Keratinocyte (primary cell): ENCODE data around the gene ZBTB45. TPM values are rescaled to one million over a fixed set of nuclear protein-coding genes. Genes with fewer than 3 reads are reported as not detected.
A peak's percentile ranks its signal among the peaks of the same experiment; 100 is the strongest.

ENCODE experiments used
- DNase-seq: peaks from one replicate; pipeline ENCODE4 v3.0.0-alpha.2; 2011; ENCODE audit warnings: low read depth, missing footprints, low spot score
- FAIRE-seq: peaks from 2 replicates; lab custom pipeline; 2011; peaks lifted over from hg19 to GRCh38; lab: Jason Lieb, UNC
- H2AFZ ChIP-seq: 2 replicates; pipeline ENCODE4 v1.6.0; 2012; ENCODE audit warnings: low read length, control low read depth, inconsistent platforms; ENCODE audit not compliant: control insufficient read depth
- H3K27ac ChIP-seq: 2 replicates; pipeline ENCODE4 v1.5.1; 2011; ENCODE audit warnings: low read length; ENCODE audit not compliant: control insufficient read depth, insufficient read depth
- H3K27me3 ChIP-seq: 3 replicates; pipeline ENCODE4 v1.6.0; 2011; ENCODE audit warnings: low read length; ENCODE audit not compliant: control insufficient read depth, insufficient read depth; ENCODE audit errors: extremely low read depth
- H3K36me3 ChIP-seq, 2 experiments: 2 replicates in 1 of 2; 3 replicates in 1 of 2; pipeline ENCODE4 v1.5.1; 2011; ENCODE audit warnings: low read length in 2 of 2, mild to moderate bottlenecking in 1 of 2; ENCODE audit not compliant: control insufficient read depth in 2 of 2, insufficient read depth in 2 of 2; ENCODE audit errors: extremely low read depth in 1 of 2
- H3K4me1 ChIP-seq: 3 replicates; pipeline ENCODE4 v1.5.1; 2011; ENCODE audit warnings: low read length; ENCODE audit not compliant: control insufficient read depth, insufficient read depth; ENCODE audit errors: extremely low read depth
- H3K4me2 ChIP-seq: 3 replicates; pipeline ENCODE4 v1.6.0; 2011; ENCODE audit warnings: low read depth, low read length; ENCODE audit not compliant: control insufficient read depth, insufficient read depth; ENCODE audit errors: extremely low read depth
- H3K4me3 ChIP-seq, 3 experiments: fragments of 200-600 bp in 1 of 3; sonication (generic) in 1 of 3; 2 replicates in 2 of 3; 3 replicates in 1 of 3; pipeline ENCODE4 v1.5.1; 2011 to 2016; ENCODE audit warnings: low read length in 3 of 3, mild to moderate bottlenecking in 3 of 3, control low read depth in 2 of 3, inconsistent platforms in 1 of 3, low read depth in 1 of 3, mixed read lengths in 1 of 3, mixed run types in 1 of 3, moderate library complexity in 1 of 3; ENCODE audit not compliant: control insufficient read depth in 2 of 3, insufficient read depth in 2 of 3; ENCODE audit errors: extremely low read depth in 1 of 3
- H3K79me2 ChIP-seq: 2 replicates; pipeline ENCODE4 v1.6.0; 2012; ENCODE audit warnings: low read length; ENCODE audit not compliant: control insufficient read depth, insufficient read depth
- H3K9ac ChIP-seq: 3 replicates; pipeline ENCODE4 v1.6.0; 2011; ENCODE audit warnings: low read length; ENCODE audit not compliant: control insufficient read depth, insufficient read depth; ENCODE audit errors: extremely low read depth
- H3K9me1 ChIP-seq: 3 replicates; pipeline ENCODE4 v1.6.0; 2011; ENCODE audit warnings: low read length; ENCODE audit not compliant: control insufficient read depth, insufficient read depth; ENCODE audit errors: extremely low read depth
- H3K9me3 ChIP-seq: 2 replicates; pipeline ENCODE4 v1.5.1; 2012; ENCODE audit warnings: low read depth, low read length; ENCODE audit not compliant: control insufficient read depth
- H4K20me1 ChIP-seq: 3 replicates; pipeline ENCODE4 v1.6.0; 2011; ENCODE audit warnings: low read length; ENCODE audit not compliant: control insufficient read depth, insufficient read depth; ENCODE audit errors: extremely low read depth
- CTCF ChIP-seq, 3 experiments: IDR thresholded peaks in 1 of 3; conservative IDR thresholded peaks in 1 of 3; optimal IDR thresholded peaks in 1 of 3; 2 replicates in 2 of 3; 3 replicates in 1 of 3; pipeline versions ENCODE3 to v1.5.1; 2011; ENCODE audit warnings: low read length in 3 of 3, mild to moderate bottlenecking in 3 of 3, moderate library complexity in 2 of 3, control low read depth in 1 of 3, inconsistent platforms in 1 of 3; ENCODE audit not compliant: insufficient read depth in 2 of 3; ENCODE audit errors: extremely low read depth in 1 of 3
- EZH2 ChIP-seq: IDR thresholded peaks from one replicate; pipeline ENCODE4 v1.6.1; 2012; ENCODE audit warnings: inconsistent platforms, mild to moderate bottlenecking, low read length, moderate library complexity
- dilution Hi-C: fragments of 300-500 bp; cut with MboI; formaldehyde crosslinking; loops from one replicate; pipeline ENCODE4 v1.7.0; 2020; ENCODE audit warnings: low sequenced_read_pairs; ENCODE audit not compliant: extremely low pct_ligation_motif_present
- polyA plus RNA-seq, 5 experiments: library from polyadenylated mRNA; depleted of rRNA in 3 of 5; stranded (reverse) in 3 of 5; stranded (forward) in 1 of 5; unstranded in 1 of 5; fragments of >200 nt; gene quantifications; 1 replicate in 1 of 5; 2 replicates in 3 of 5; 3 replicates in 1 of 5; pipeline versions ENCODE4 v1.2.1 to v1.2.3, GENCODE V29; 2011 to 2012; ENCODE audit warnings: missing spikeins in 2 of 5, low read depth in 1 of 5, low replicate concordance in 1 of 5

Gene ZBTB45
- polyA plus RNA-seq, 1 donor (not counting 4 experiments of a cell fraction or from before 2014, with no cell fraction given): 3.1 TPM

GRCh38 chr19:58558623-58559274 lies 39.1 kb upstream of the ZBTB45 start:
- peaks cover 14 to 17% of the 10 kb centered on the region in 2 experiments for H3K36me3 ChIP-seq
- dilution Hi-C loops: no loop called here
- no peaks in the 10 kb centered on the region for H3K9me1 ChIP-seq
- H3K4me3 ChIP-seq: peak overlapping the region; percentile 75 to 95 (median 92)
- no peaks in the 10 kb centered on the region for H4K20me1 ChIP-seq
- peaks cover 39% of the 10 kb centered on the region for H3K79me2 ChIP-seq
- peak overlapping the region; percentile 90 for H2AFZ ChIP-seq
- H3K9ac ChIP-seq: peak overlapping the region; percentile 98
- H3K27ac ChIP-seq: peak overlapping the region; percentile 96
- H3K27me3 ChIP-seq: peaks cover 4% of the 10 kb centered on the region
- H3K9me3 ChIP-seq: no peaks in the 10 kb centered on the region
- peaks cover 46% of the 10 kb centered on the region for H3K4me1 ChIP-seq
- peak; percentile 85 for DNase-seq
- no peak for TF ChIP-seq CTCF (optimal IDR thresholded peaks at IDR 0.05 in 1 of 3, IDR thresholded peaks at IDR 0.05 in 1 of 3, conservative IDR thresholded peaks at IDR 0.05 in 1 of 3; ENCODE audit: extremely low read depth in 1 of 3, insufficient read depth in 2 of 3, low read length in 3 of 3)
- TF ChIP-seq EZH2: no peak
- FAIRE-seq: peak; percentile 51
- peak overlapping the region; percentile 98 for H3K4me2 ChIP-seq

GRCh38 chr19:58558066-58558622 lies 38.5 kb upstream of the ZBTB45 start, which contains the start of gene UBE2M:
Gene UBE2M (minus strand): TSS chr19:58558611. CDS start chr19:58558381, 230 bp downstream.
- H3K9me1 ChIP-seq: no peaks in the 10 kb centered on the region
- no peak for TF ChIP-seq CTCF (optimal IDR thresholded peaks at IDR 0.05 in 1 of 3, IDR thresholded peaks at IDR 0.05 in 1 of 3, conservative IDR thresholded peaks at IDR 0.05 in 1 of 3; ENCODE audit: extremely low read depth in 1 of 3, insufficient read depth in 2 of 3, low read length in 3 of 3)
- TF ChIP-seq EZH2: no peak
- H3K9ac ChIP-seq: peak within 1 kb of the TSS; percentile 98
- peaks cover 3% of the 10 kb centered on the region for H3K27me3 ChIP-seq
- H4K20me1 ChIP-seq: no peaks in the 10 kb centered on the region
- peak within 1 kb of the TSS; percentile 90 for H2AFZ ChIP-seq
- DNase-seq (no peak), FAIRE-seq (no peak)
- H3K9me3 ChIP-seq: no peaks in the 10 kb centered on the region
- peaks cover 15 to 17% of the 10 kb centered on the region in 2 experiments for H3K36me3 ChIP-seq
- H3K4me1 ChIP-seq: peaks cover 49% of the 10 kb centered on the region
- dilution Hi-C loops: no loop called here
- peak within 1 kb of the TSS; percentile 96 for H3K27ac ChIP-seq
- peaks cover 42% of the 10 kb centered on the region for H3K79me2 ChIP-seq
- peak within 1 kb of the TSS; percentile 95 to 98 (median 95) for H3K4me3 ChIP-seq
- peak within 1 kb of the TSS; percentile 98 for H3K4me2 ChIP-seq
